Upper lobe of left lung (tissue), 6 donors: ENCODE data around the gene PKNOX2. TPM values are rescaled to one million over a fixed set of nuclear protein-coding genes. Genes with fewer than 3 reads are reported as not detected.

Experiments
- ATAC-seq, 2 donors: fragments of 200-7000 bp; cut with Tn5 transposase; one replicate each; pipeline ENCODE4 v1.9.1; 2022; ENCODE audit warnings: mild to moderate bottlenecking in 2 of 2, moderate library complexity in 2 of 2; ENCODE audit not compliant: low FRiP score in 2 of 2
- DNase-seq, 2 donors: peaks; one replicate each; pipeline ENCODE4 v3.0.0-alpha.2; 2019 to 2020
- H3K27ac ChIP-seq, 4 donors: fragments of 200-600 bp; sonication (generic); one replicate each; pipeline ENCODE4 v1.5.1; 2016 to 2019
- H3K27me3 ChIP-seq, 4 donors: fragments of 200-600 bp; sonication (generic); one replicate each; pipeline ENCODE4 v1.5.1; 2017 to 2019
- H3K36me3 ChIP-seq, 4 donors: fragments of 200-600 bp; sonication (generic); one replicate each; pipeline ENCODE4 v1.5.1; 2016 to 2019
- H3K4me1 ChIP-seq, 4 donors: fragments of 200-600 bp; sonication (generic); one replicate each; pipeline ENCODE4 v1.5.1; 2018 to 2019
- H3K4me3 ChIP-seq, 4 donors: fragments of 200-600 bp; sonication (generic); one replicate each; pipeline ENCODE4 v1.5.1; 2017 to 2019; ENCODE audit warnings: mild to moderate bottlenecking in 2 of 4, moderate library complexity in 1 of 4
- H3K9me3 ChIP-seq, 4 donors: fragments of 200-600 bp; sonication (generic); one replicate each; pipeline ENCODE4 v1.5.1; 2018 to 2019
- EP300 ChIP-seq, 4 donors: sonication (generic); formaldehyde crosslinking; IDR thresholded peaks; one replicate each; pipeline ENCODE4 v1.5.1; 2017; ENCODE audit warnings: antibody characterized with exemption in 4 of 4, control low read depth in 2 of 4
- POLR2A ChIP-seq, 4 donors: fragments of 450-650 bp; IDR thresholded peaks; one replicate each; pipeline ENCODE4 v1.5.1; 2016 to 2017; ENCODE audit warnings: antibody characterized with exemption in 4 of 4, mild to moderate bottlenecking in 2 of 4
- POLR2AphosphoS5 ChIP-seq, 2 donors: sonication (generic); formaldehyde crosslinking; IDR thresholded peaks; one replicate each; pipeline ENCODE4 v1.5.1; 2017; ENCODE audit warnings: antibody characterized with exemption in 2 of 2
- WGBS, 2 donors: methylation state at CpG; one replicate each; pipeline ENCODE4 v1.1.5; 2017 to 2018; 5-methylcytosine and 5-hydroxymethylcytosine counted together
- total RNA-seq, 6 donors: library from RNA; depleted of rRNA in 4 of 6; stranded (reverse); fragments of >200 nt in 4 of 6; gene quantifications; one replicate each; pipeline versions ENCODE4 v1.1.0 to v1.2.1, GENCODE V29; 2016 to 2021
- TF ChIP-seq, protein P1 (sequence below), 6 experiments: fragments of 450-650 bp in 4 of 6; fragments of 200-600 bp in 2 of 6; sonication (generic) in 2 of 6; IDR thresholded peaks; one replicate each; pipeline ENCODE4 v1.5.1; 2016 to 2019; ENCODE audit warnings: antibody characterized with exemption in 6 of 6
- donor health status: DM: no; HTN: no; CAD: no; lungs with moderate emphysema.
- donor health status: DM: no; HTN: yes; CAD: no; lungs with severe emphysema.

The PKNOX2 gene
- total RNA-seq, 6 donors from 2014 or later: 2.9 to 15.5 (median 8.4) TPM

- no peaks in the 10 kb centered on the region for H3K27me3 ChIP-seq
- H3K9me3 ChIP-seq: no peaks in the 10 kb centered on the region
- H3K4me1 ChIP-seq: no peaks in the 10 kb centered on the region
- H3K36me3 ChIP-seq: no peaks in the 10 kb centered on the region
- TF ChIP-seq EP300 (IDR thresholded peaks at IDR 0.05): no peak
- no peak for TF ChIP-seq POLR2A (IDR thresholded peaks at IDR 0.05)
- WGBS, 2 donors: 74 to 86% methylated on average over 1 of the region's 1 CpG
- ATAC-seq: no peak
- no peak overlapping the region for H3K4me3 ChIP-seq
- H3K27ac ChIP-seq: no peak overlapping the region
- no peak for DNase-seq
These were observed 19.1 kb downstream of the PKNOX2 start for GRCh38 chr11:125183641-125184040.

GRCh38 chr11:125188021-125188420 lies 23.5 kb downstream of the PKNOX2 start:
- Histone ChIP-seq H3K27ac (no peak overlapping the region), H3K4me1 (peaks cover 0 to 3% (median 0%) of the 10 kb centered on the region in 4 donors), H3K27me3 (no peaks in the 10 kb centered on the region), H3K4me3 (no peak overlapping the region), H3K9me3 (no peaks in the 10 kb centered on the region), H3K36me3 (no peaks in the 10 kb centered on the region)
- TF ChIP-seq POLR2A (IDR thresholded peaks at IDR 0.05): no peak
- TF ChIP-seq, protein P1, sequence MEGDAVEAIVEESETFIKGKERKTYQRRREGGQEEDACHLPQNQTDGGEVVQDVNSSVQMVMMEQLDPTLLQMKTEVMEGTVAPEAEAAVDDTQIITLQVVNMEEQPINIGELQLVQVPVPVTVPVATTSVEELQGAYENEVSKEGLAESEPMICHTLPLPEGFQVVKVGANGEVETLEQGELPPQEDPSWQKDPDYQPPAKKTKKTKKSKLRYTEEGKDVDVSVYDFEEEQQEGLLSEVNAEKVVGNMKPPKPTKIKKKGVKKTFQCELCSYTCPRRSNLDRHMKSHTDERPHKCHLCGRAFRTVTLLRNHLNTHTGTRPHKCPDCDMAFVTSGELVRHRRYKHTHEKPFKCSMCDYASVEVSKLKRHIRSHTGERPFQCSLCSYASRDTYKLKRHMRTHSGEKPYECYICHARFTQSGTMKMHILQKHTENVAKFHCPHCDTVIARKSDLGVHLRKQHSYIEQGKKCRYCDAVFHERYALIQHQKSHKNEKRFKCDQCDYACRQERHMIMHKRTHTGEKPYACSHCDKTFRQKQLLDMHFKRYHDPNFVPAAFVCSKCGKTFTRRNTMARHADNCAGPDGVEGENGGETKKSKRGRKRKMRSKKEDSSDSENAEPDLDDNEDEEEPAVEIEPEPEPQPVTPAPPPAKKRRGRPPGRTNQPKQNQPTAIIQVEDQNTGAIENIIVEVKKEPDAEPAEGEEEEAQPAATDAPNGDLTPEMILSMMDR (IDR thresholded peaks at IDR 0.05): no peak
- TF ChIP-seq EP300 (IDR thresholded peaks at IDR 0.05): no peak
- TF ChIP-seq POLR2AphosphoS5 (IDR thresholded peaks at IDR 0.05): no peak
- no peak for DNase-seq
- ATAC-seq: no peak

DNA sequence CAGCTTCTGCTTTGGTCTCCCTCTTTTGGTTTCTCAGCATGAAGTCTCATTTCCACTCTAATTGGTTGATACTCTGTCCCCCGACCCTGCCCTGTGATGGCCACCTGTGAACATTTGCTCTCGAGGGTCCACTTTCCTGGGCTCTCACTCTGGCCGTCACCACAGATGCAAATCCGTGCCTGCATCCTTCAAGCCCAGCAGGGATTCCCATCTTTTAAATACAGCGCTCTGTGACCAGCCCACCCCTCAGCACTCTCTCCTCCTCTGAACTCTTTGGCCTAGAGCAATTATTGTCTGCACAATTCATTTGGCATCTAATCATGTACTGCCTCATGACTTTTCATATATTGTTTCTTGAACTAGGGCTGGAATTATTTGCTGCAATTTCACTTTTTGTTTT lies 26.0 kb downstream of the PKNOX2 start:
- DNase-seq (no peak), ATAC-seq (no peak)
- Histone ChIP-seq H3K4me3 (no peak overlapping the region), H3K27me3 (no peaks in the 10 kb centered on the region), H3K4me1 (peaks cover 0 to 3% (median 0%) of the 10 kb centered on the region in 4 donors), H3K36me3 (no peaks in the 10 kb centered on the region), H3K27ac (no peak overlapping the region), H3K9me3 (no peaks in the 10 kb centered on the region)
- whole genome bisulfite sequencing, 2 donors: 66 to 72% methylated on average over 5 of the region's 5 CpGs
- TF ChIP-seq EP300 (IDR thresholded peaks at IDR 0.05) (no peak), POLR2AphosphoS5 (IDR thresholded peaks at IDR 0.05) (no peak), POLR2A (IDR thresholded peaks at IDR 0.05) (no peak)
- TF ChIP-seq, protein P1 (IDR thresholded peaks at IDR 0.05): no peak

DNA sequence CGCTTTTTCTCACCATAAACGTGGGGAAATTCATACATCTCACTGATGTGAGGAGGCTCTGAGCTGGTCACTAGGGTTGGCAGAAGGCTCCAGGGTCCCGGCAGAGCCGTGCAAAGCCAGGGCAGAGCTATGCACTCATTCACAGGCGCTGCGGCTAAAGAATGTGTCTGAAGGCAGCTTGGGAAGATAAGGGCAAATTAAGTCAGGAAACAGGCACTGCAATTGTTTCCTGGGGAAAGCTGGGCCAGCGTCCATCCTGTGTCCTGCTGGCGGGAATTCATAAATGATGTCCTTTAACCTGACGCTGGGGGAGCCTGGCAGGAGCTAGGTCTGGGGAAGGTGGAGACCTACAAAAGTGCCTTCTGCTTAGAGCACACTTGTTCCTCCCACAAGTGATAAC lies 27.6 kb downstream of the PKNOX2 start:
- H3K36me3 ChIP-seq: no peaks in the 10 kb centered on the region
- TF ChIP-seq EP300 (IDR thresholded peaks at IDR 0.05): no peak
- TF ChIP-seq POLR2A (IDR thresholded peaks at IDR 0.05): no peak
- no peak for TF ChIP-seq POLR2AphosphoS5 (IDR thresholded peaks at IDR 0.05)
- TF ChIP-seq, protein P1 (IDR thresholded peaks at IDR 0.05): no peak
- no peak for DNase-seq
- no peak overlapping the region for H3K4me3 ChIP-seq
- H3K9me3 ChIP-seq: no peaks in the 10 kb centered on the region
- H3K27me3 ChIP-seq: no peaks in the 10 kb centered on the region
- no peak overlapping the region for H3K27ac ChIP-seq
- no peak for ATAC-seq
- H3K4me1 ChIP-seq: peaks cover 0 to 3% (median 0%) of the 10 kb centered on the region in 4 donors
- 19 to 22% methylated on average over 6 to 9 of the region's 9 CpGs for WGBS, 2 donors

- Histone ChIP-seq H3K4me1 (peaks cover 0 to 3% (median 0%) of the 10 kb centered on the region in 4 donors), H3K4me3 (no peak overlapping the region), H3K27me3 (no peaks in the 10 kb centered on the region), H3K9me3 (no peaks in the 10 kb centered on the region), H3K36me3 (no peaks in the 10 kb centered on the region), H3K27ac (peak overlapping the region in 1 of 4 donors; percentile 11)
- DNase-seq (no peak), ATAC-seq (no peak)
- WGBS, 2 donors: 75 to 78% methylated on average over 10 to 11 of the region's 11 CpGs
- TF ChIP-seq POLR2A (IDR thresholded peaks at IDR 0.05): no peak
- no peak for TF ChIP-seq EP300 (IDR thresholded peaks at IDR 0.05)
- no peak for TF ChIP-seq POLR2AphosphoS5 (IDR thresholded peaks at IDR 0.05)
- TF ChIP-seq, protein P1 (IDR thresholded peaks at IDR 0.05): no peak
These were observed 28.3 kb downstream of the PKNOX2 start for GRCh38 chr11:125192717-125193415.
